Superior temporal gyrus (tissue), 1 donor: ENCODE results near the gene EIF3I.

Experiments
- DNase-seq: peaks from one replicate; pipeline ENCODE4 v3.0.0-alpha.2; 2016; ENCODE audit errors: extremely low spot score

The EIF3I gene

GRCh38 chr1:32221980-32222755 is at the start of gene EIF3I, which contains the start of gene TMEM234:
EIF3I (plus strand) TSS chr1:32222407; CDS start chr1:32222442, 35 bp downstream.
TMEM234 (minus strand) TSS chr1:32222353; CDS start chr1:32222322, 31 bp downstream.
- DNase-seq: peak; percentile 99

GRCh38 chr1:32172621-32173245 is 49.5 kb upstream of the EIF3I start:
- no peak for DNase-seq

DNA sequence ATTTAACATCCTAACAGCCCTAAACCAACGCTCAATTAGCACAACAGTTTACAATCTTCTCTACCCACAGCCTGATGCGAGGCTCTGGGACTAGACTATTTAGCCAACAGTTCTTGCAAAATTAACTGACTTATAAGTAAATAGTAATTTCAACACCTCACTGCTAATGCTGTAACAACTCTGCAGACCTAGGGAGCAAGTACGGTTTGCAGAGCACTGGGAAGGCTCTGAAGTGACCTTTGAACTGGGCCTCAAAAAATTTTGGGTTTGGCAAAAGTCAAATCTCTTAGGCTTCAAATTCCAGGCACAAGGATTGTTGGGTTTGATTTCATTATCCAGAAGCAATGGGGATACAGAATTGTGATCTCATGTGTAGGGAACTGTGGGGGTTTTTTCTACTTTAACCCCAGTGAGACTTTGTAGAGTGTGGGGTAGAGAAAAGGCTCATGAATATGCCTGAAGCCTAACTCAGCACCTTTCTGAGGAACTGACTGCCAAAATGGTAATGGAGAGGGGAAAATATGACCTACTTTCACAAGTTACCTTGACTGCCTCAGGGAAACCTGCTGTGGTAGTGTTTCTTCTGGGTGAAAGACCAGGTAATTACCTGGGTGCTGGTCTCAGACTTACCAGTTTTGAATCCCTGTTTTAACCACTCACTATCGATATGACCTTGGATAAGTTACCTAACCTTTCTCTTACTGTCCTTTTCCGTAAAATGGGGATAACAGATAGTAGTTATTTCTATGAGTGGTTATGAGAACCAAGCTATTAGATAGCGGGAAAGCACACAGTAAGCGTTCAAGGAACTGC is 43.6 kb upstream of the EIF3I start:
- DNase-seq: no peak

- no peak for DNase-seq
These were observed 43.1 kb upstream of the EIF3I start for GRCh38 chr1:32179193-32179442.

DNA sequence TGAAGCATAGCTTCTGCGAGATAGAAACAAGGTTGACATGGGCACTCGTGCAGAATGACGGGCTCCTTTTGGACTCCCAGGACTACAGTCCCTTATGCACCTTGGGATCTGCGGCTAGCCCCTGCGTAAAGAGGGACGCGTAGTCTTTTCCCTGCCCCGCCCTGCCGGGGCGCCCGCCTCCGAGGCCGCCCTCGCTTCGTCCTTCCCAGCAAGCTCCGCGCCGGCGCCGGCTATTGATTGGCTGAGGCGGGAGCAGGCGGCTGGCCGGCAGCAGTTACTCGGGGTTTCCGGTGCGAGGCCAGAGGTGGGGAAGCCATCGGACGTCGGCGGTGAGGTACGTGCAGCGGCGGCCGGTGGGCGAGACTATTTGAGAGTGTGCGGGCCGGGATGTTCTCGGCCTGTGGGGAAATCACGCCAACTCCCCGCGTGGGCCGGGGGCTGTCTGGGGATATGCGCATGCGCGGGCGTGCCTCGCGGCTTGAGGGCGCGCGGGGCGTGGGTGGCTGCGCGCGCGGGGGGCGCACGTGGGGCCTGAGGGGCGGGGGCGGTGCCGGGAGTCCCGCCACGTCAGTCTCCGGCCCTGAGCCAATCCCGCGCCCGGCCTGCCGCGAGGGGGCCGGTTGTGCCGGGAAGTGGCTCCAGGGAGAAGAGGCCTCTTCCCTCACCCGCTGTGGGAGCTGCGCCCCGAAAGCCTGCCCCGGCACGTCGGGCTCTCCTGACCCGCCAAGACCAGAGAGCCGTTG is 42.6 kb upstream of the EIF3I start, which contains the start of gene TXLNA:
Gene TXLNA, plus strand, starts transcription at position 233 of the 743 bp plus-strand sequence. CDS start 671 bp downstream, outside the sequence.
- DNase-seq: peak; percentile 93

- DNase-seq: no peak
These were observed 41.8 kb upstream of the EIF3I start for GRCh38 chr1:32180186-32181060.

DNA sequence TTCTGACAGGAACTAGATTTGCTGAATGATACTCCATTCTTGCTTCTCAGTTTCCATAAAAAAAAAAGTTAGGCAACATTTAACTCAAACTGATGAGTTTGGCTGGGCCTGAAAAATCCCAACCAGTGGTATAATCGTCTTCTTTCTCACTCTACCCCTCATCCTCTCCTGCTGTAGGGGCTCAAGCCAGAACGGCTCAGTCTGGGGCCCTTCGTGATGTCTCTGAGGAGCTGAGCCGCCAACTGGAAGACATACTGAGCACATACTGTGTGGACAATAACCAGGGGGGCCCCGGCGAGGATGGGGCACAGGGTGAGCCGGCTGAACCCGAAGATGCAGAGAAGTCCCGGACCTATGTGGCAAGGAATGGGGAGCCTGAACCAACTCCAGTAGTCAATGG is 41.1 kb upstream of the EIF3I start:
- no peak for DNase-seq

- DNase-seq: no peak
These were observed 40.6 kb upstream of the EIF3I start for GRCh38 chr1:32181563-32181962.

DNA sequence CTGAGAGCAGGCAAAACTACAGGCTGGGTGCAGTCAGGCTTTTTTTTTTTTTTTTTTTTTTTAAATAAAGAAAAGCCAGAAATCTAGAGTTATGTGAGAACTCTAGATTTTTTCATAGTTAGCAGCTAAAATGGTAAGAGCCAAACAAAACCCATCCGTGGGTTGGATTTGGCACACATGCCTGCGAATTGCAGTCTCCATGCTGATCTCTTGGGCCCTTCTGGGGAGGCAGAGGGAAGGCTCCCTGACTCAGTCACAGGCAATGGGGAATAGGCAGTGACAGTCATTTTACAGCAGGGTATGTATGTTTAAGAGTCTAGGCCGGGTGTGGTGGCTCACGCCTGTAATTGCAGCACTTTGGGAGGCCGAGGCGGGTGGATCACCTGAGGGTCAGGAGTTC is 40.1 kb upstream of the EIF3I start:
- DNase-seq: no peak

GRCh38 chr1:32184650-32185049 is 37.6 kb upstream of the EIF3I start:
- DNase-seq: no peak

GRCh38 chr1:32186077-32186476 is 36.1 kb upstream of the EIF3I start:
- DNase-seq: no peak

DNA sequence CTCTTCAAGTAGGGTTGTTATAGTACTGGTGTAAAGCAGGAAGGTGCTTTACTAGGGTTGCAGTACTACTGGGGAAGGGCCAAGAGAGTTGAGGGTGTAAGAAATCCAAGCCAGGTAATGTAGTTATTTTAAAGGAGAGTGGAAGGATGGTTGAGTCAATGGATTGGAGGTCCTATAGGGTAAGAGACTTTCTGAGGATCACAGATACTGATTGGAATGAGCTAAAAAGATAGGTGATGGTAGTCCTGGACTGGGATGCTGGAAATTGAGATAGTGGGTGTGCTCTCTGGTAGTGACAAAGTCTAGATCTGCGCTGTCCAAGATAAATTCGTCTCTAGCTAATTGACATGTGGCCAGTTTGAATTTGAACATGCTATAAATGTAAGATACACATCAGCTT is 35.7 kb upstream of the EIF3I start:
- DNase-seq: no peak

DNA sequence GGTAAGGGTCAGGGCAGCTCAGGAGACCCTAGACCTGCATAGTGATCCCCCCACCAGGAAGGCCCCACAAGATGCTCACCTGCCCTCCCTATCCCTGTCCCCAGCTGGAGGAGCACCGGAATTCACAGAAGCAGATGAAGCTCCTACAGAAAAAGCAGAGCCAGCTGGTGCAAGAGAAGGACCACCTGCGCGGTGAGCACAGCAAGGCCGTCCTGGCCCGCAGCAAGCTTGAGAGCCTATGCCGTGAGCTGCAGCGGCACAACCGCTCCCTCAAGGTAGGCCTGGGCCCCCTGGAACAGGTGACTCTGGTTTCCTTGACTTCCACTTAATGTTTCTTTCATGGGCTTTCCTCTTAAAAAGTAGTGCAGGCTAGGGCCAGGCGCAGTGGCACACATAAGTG is 34.4 kb upstream of the EIF3I start:
- no peak for DNase-seq

DNA sequence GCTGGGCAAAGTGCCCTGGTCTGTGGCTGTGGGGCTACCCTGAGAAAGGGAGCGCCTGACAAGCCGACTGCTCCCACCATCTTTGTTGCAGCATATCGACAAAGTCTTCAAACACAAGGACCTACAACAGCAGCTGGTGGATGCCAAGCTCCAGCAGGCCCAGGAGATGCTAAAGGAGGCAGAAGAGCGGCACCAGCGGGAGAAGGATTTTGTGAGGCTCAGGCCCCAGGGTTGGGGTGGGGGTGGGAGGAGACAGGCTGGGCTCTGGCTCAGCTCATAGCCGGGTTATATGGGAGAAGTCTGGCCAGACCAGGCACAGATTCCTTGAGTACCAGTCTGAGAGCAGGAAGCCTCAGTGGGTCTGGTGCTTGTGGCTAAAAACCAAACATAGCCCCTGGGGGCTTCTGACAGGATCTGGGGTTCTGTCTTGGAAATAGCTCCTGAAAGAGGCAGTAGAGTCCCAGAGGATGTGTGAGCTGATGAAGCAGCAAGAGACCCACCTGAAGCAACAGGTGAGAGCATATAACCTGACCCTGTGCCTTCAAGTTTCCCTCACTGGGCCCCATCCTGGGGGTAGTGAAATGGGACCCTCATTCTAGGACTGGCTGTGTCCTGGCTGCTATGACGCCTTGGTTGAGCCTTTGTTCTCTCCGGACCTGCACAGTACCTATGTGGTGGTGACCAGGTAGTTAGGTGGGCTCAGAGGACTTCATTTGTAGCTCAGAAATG is 29.8 kb upstream of the EIF3I start:
- no peak for DNase-seq

DNA sequence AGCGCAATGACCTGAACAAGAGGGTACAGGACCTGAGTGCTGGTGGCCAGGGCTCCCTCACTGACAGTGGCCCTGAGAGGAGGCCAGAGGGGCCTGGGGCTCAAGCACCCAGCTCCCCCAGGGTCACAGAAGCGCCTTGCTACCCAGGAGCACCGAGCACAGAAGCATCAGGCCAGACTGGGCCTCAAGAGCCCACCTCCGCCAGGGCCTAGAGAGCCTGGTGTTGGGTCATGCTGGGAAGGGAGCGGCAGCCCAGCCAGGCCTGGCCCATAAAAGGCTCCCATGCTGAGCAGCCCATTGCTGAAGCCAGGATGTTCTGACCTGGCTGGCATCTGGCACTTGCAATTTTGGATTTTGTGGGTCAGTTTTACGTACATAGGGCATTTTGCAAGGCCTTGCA is 27.2 kb upstream of the EIF3I start:
- no peak for DNase-seq

DNA sequence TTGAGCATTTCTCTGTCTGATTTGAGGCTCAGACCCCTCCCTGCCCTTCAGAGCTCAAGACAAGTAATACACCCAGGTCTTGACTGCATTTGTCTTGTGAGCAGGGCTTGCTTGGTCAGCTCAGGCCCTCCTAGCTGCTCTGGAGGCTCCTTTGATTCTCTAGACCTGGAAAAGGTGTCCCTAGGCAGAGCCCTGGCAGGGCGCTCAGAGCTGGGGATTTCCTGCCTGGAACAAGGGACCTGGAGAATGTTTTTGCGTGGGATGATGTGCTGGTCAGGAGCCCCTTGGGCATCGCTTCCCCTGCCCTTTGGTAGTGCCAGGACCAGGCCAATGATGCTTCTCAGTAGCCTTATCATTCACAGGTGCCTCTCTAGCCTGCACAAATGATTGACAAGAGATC is 26.7 kb upstream of the EIF3I start:
- no peak for DNase-seq

- peak; percentile 39 for DNase-seq
These were observed 26.0 kb upstream of the EIF3I start for GRCh38 chr1:32195972-32196823.

- DNase-seq: no peak
These were observed 25.1 kb upstream of the EIF3I start for GRCh38 chr1:32197074-32197473.

DNA sequence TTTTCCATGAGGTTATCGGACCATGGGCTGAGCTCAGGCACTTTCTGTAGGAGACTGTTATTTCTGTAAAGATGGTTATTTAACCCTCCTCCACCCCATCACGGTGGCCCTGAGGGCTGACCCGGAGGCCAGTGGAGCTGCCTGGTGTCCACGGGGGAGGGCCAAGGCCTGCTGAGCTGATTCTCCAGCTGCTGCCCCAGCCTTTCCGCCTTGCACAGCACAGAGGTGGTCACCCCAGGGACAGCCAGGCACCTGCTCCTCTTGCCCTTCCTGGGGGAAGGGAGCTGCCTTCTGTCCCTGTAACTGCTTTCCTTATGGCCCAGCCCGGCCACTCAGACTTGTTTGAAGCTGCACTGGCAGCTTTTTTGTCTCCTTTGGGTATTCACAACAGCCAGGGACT is 24.4 kb upstream of the EIF3I start:
- DNase-seq: no peak
